GM12878 (cell line): ENCODE measurements around the gene AMBP. TPM values are rescaled to one million over a fixed set of nuclear protein-coding genes. Genes with fewer than 3 reads are reported as not detected.

Source experiments
- ATAC-seq: fragments of 200-7000 bp; cut with Tn5 transposase; 3 replicates; pipeline ENCODE4 v1.9.1; 2020; ENCODE audit warnings: mild to moderate bottlenecking, moderate library complexity
- BruUV-seq: library from RNA; stranded (reverse); fragments of 400-500 nt; replicated peaks from 2 replicates; lab custom pipeline; 2021; lab: Mats Ljungman, UMichigan
- CTCF ChIA-PET: fragments of 300-600 bp; sonication (Branson Sonifier 250); formaldehyde crosslinking; extraction: SDS; loops from one replicate; lab custom pipeline; 2021; ENCODE audit warnings: inconsistent platforms; lab: Yijun Ruan, JAX
- POLR2A ChIA-PET: fragments of 350-600 bp; formaldehyde crosslinking; extraction: SDS; loops from one replicate; lab custom pipeline; 2021; ENCODE audit warnings: inconsistent platforms; lab: Charles Lee
- RAD21 ChIA-PET: fragments of 300-600 bp; sonication (Branson Sonifier 250); formaldehyde crosslinking; loops from one replicate; lab custom pipeline; 2023; ENCODE audit warnings: antibody characterized with exemption; ENCODE audit not compliant: unreplicated experiment; lab: Charles Lee
- SMC1A ChIA-PET: fragments of 300-600 bp; sonication (Branson Sonifier 250); formaldehyde crosslinking; loops from one replicate; lab custom pipeline; 2023; ENCODE audit not compliant: unreplicated experiment, uncharacterized antibody; lab: Charles Lee
- DNase-seq: peaks from one replicate; pipeline ENCODE4 v3.0.0-alpha.2; 2011; ENCODE audit warnings: low read depth, low spot score
- FAIRE-seq: peaks from 3 replicates; lab custom pipeline; 2011; peaks lifted over from hg19 to GRCh38; lab: Jason Lieb, UNC
- H2AFZ ChIP-seq: 2 replicates; pipeline ENCODE4 v1.6.0; 2011; ENCODE audit warnings: low read depth, low read length, control low read depth; ENCODE audit not compliant: control insufficient read depth
- H3K27ac ChIP-seq: 2 replicates; pipeline ENCODE4 v1.5.1; 2011; ENCODE audit warnings: control low read depth; ENCODE audit not compliant: control insufficient read depth, insufficient read depth
- H3K27me3 ChIP-seq, 2 experiments: replicated peaks in 1 of 2; 2 replicates each; pipeline versions ENCODE4 v1.6.0 to v1.6.1; 2011; ENCODE audit warnings: low read length in 1 of 2; ENCODE audit not compliant: control insufficient read depth in 2 of 2, insufficient read depth in 2 of 2
- H3K36me3 ChIP-seq, 2 experiments: 2 replicates each; pipeline ENCODE4 v1.5.1; 2011; ENCODE audit warnings: low read length in 1 of 2; ENCODE audit not compliant: control insufficient read depth in 2 of 2, insufficient read depth in 2 of 2
- H3K4me1 ChIP-seq: 2 replicates; pipeline ENCODE4 v1.6.1; 2011; ENCODE audit warnings: mild to moderate bottlenecking, low read length, moderate library complexity, mixed read lengths; ENCODE audit not compliant: control insufficient read depth, insufficient read depth
- H3K4me2 ChIP-seq: 2 replicates; pipeline ENCODE4 v1.6.0; 2011; ENCODE audit warnings: control low read depth; ENCODE audit not compliant: control insufficient read depth, insufficient read depth
- H3K4me3 ChIP-seq: fragments of 200-600 bp; sonication (generic); 2 replicates; pipeline ENCODE4 v1.5.1; 2016
- H3K79me2 ChIP-seq: 2 replicates; pipeline ENCODE4 v1.6.0; 2011; ENCODE audit warnings: low read length; ENCODE audit not compliant: control insufficient read depth, insufficient read depth
- H3K9ac ChIP-seq: 2 replicates; pipeline ENCODE4 v1.8.0; 2011; ENCODE audit warnings: low read length, control low read depth, mixed read lengths; ENCODE audit not compliant: control insufficient read depth, insufficient read depth
- H3K9me3 ChIP-seq: replicated peaks from 3 replicates; pipeline ENCODE4 v1.5.1; 2011; ENCODE audit warnings: mild to moderate bottlenecking, low read length; ENCODE audit not compliant: control insufficient read depth, insufficient read depth
- H4K20me1 ChIP-seq: 2 replicates; pipeline ENCODE4 v1.6.0; 2011; ENCODE audit not compliant: control insufficient read depth, insufficient read depth
- ATF2 ChIP-seq: IDR thresholded peaks from 2 replicates; pipeline ENCODE4 v1.6.1; 2012; ENCODE audit warnings: low read length, inconsistent platforms
- BMI1 ChIP-seq: fragments of 450-650 bp; IDR thresholded peaks from 2 replicates; pipeline ENCODE4 v1.6.1; 2016; ENCODE audit warnings: mild to moderate bottlenecking, moderate library complexity, borderline replicate concordance
- CBX5 ChIP-seq: sonication (generic); IDR thresholded peaks from 2 replicates; pipeline ENCODE4 v1.6.1; 2016; ENCODE audit warnings: low read depth, moderate library complexity, mild to moderate bottlenecking, inconsistent platforms
- CTCF ChIP-seq, 3 experiments: IDR thresholded peaks in 2 of 3; conservative IDR thresholded peaks in 1 of 3; 2 replicates each; pipeline ENCODE4 v1.5.1; 2011; ENCODE audit warnings: low read depth in 3 of 3, low read length in 3 of 3, mild to moderate bottlenecking in 3 of 3, control low read depth in 2 of 3, moderate library complexity in 2 of 3, inconsistent platforms in 1 of 3, mixed read lengths in 1 of 3; ENCODE audit not compliant: control insufficient read depth in 2 of 3, insufficient read depth in 1 of 3; ENCODE audit errors: extremely low read depth in 1 of 3
- EZH2 ChIP-seq: IDR thresholded peaks from 2 replicates; pipeline ENCODE4 v1.6.1; 2012; ENCODE audit warnings: low read depth, mild to moderate bottlenecking, control low read depth, inconsistent platforms, low read length, borderline replicate concordance; ENCODE audit not compliant: control insufficient read depth
- MEF2A ChIP-seq: IDR thresholded peaks from 2 replicates; pipeline ENCODE4 v1.6.1; 2011; ENCODE audit warnings: low read depth, mild to moderate bottlenecking, low read length, moderate library complexity; ENCODE audit not compliant: insufficient read depth
- MTA2 ChIP-seq: fragments of 450-650 bp; IDR thresholded peaks from 2 replicates; pipeline ENCODE4 v1.6.1; 2016; ENCODE audit warnings: low read depth, mild to moderate bottlenecking, moderate library complexity
- MXI1 ChIP-seq: fragments of 150-350 bp; IDR thresholded peaks from 2 replicates; pipeline ENCODE4 v1.6.1; 2011; ENCODE audit warnings: low read depth, mild to moderate bottlenecking, inconsistent platforms, low read length, improper control_type of control experiment
- RAD51 ChIP-seq: fragments of 450-650 bp; IDR thresholded peaks from 2 replicates; pipeline ENCODE4 v1.6.1; 2016; ENCODE audit warnings: moderate library complexity, mild to moderate bottlenecking, inconsistent platforms
- RELA ChIP-seq: fragments of 450-650 bp; IDR thresholded peaks from 2 replicates; pipeline ENCODE4 v1.8.0; 2014; ENCODE audit warnings: borderline replicate concordance; ENCODE audit not compliant: partially characterized antibody
- SMAD5 ChIP-seq: IDR thresholded peaks from 2 replicates; pipeline ENCODE4 v1.6.1; 2016; ENCODE audit warnings: antibody characterized with exemption, low read depth
- TBL1XR1 ChIP-seq: IDR thresholded peaks from 2 replicates; pipeline ENCODE4 v1.6.1; 2012; ENCODE audit warnings: low read depth, low read length, improper control_type of control experiment
- TCF7 ChIP-seq: IDR thresholded peaks from 2 replicates; pipeline ENCODE4 v1.6.1; 2014; ENCODE audit warnings: antibody characterized with exemption, borderline replicate concordance
- WGBS: methylation state at CpG from one replicate; pipeline ENCODE4 v1.1.6; 2016; ENCODE audit warnings: low lambda C conversion rate; ENCODE audit not compliant: insufficient replicate concordance, insufficient coverage; ENCODE audit errors: missing lambda C conversion rate; 5-methylcytosine and 5-hydroxymethylcytosine counted together
- in situ Hi-C: fragments of 300-500 bp; cut with MboI; formaldehyde crosslinking; loops from 9 replicates; pipeline ENCODE4 v1.14.3; 2018; ENCODE audit warnings: mixed read lengths
- intact Hi-C: fragments of 100-400 bp; cut with micrococcal nuclease; formaldehyde crosslinking; loops from one replicate; pipeline ENCODE4 v1.14.2; 2022; ENCODE audit not compliant: unreplicated experiment
- polyA plus RNA-seq, 11 experiments: library from polyadenylated mRNA; depleted of rRNA in 4 of 11; unstranded in 6 of 11; stranded (reverse) in 5 of 11; fragments of >200 nt; fragmentation: Nextera tagmentation in 4 of 11; fragmentation: Illumina TruSeq in 1 of 11; extraction: Ambion mirVana in 4 of 11; extraction: Trizol in 1 of 11; gene quantifications; 1 replicate in 1 of 11; 2 replicates in 10 of 11; pipeline versions ENCODE4 v1.2.1 to v1.2.3, GENCODE V29; 2011 to 2016; ENCODE audit warnings: inconsistent platforms in 2 of 11, missing spikeins in 2 of 11, low read depth in 1 of 11
- total RNA-seq, 4 experiments: library from RNA; depleted of rRNA in 3 of 4; stranded (reverse); fragments of >200 nt in 3 of 4; fragmentation: Illumina TruSeq in 1 of 4; extraction: Trizol in 1 of 4; gene quantifications; 2 replicates each; pipeline versions ENCODE4 v1.2.1 to v1.2.3, GENCODE V29; 2013 to 2021
- TF ChIP-seq, protein P1 (sequence below): IDR thresholded peaks from 2 replicates; pipeline ENCODE4 v1.6.1; 2011; ENCODE audit warnings: low read depth, low read length, improper control_type of control experiment, borderline replicate concordance

Gene AMBP
- total and polyA plus RNA-seq, 10 of the 15 experiments (the other 5 are each of a cell fraction or from before 2014, with no cell fraction given) = 0.11 to 2.3 (median 0.18) TPM; not detected in 7

- Histone ChIP-seq H3K4me2 (no peak overlapping the region), H3K9me3 (no peaks in the 10 kb centered on the region; the same call in 2 of the 3 replicates), H3K4me1 (no peaks in the 10 kb centered on the region), H3K9ac (no peak overlapping the region), H3K27me3 (no peaks in the 10 kb centered on the region), H3K36me3 (no peaks in the 10 kb centered on the region), H3K79me2 (no peaks in the 10 kb centered on the region), H3K27ac (no peak overlapping the region), H2AFZ (no peak overlapping the region), H4K20me1 (no peaks in the 10 kb centered on the region), H3K4me3 (no peak overlapping the region)
- intact Hi-C loops = no loop called here
- in situ Hi-C loops = loop anchor here (25.0 kb wide), 1 partner anchor 563 kb away; the partner anchor contains the start of gene RGS3
- ChIA-PET SMC1A (no interaction called here), RAD21 (interaction anchor here (0.6 kb wide), 1 partner anchor 266 kb away, joined by 3 read pairs; no protein-coding TSS in a partner anchor), POLR2A (interaction anchor here (0.6 kb wide), 1 partner anchor 13 kb away, joined by 3 read pairs; no protein-coding TSS in a partner anchor), CTCF (no interaction called here)
- FAIRE-seq (no peak), ATAC-seq (no peak), DNase-seq (no peak)
- no TSS peak for BruUV-seq
- TF ChIP-seq CBX5 (no peak), SMAD5 (no peak), ATF2 (no peak), TBL1XR1 (no peak), EZH2 (no peak), CTCF (IDR thresholded peaks at IDR 0.05 in 2 of 3, conservative IDR thresholded peaks at IDR 0.05 in 1 of 3; ENCODE audit: control insufficient read depth in 2 of 3, extremely low read depth in 1 of 3, insufficient read depth in 1 of 3, low read depth in 3 of 3, low read length in 3 of 3) (no peak), MEF2A (no peak), TCF7 (no peak), BMI1 (no peak), RELA (no peak), RAD51 (no peak), MXI1 (no peak), MTA2 (no peak)
- TF ChIP-seq, protein P1, sequence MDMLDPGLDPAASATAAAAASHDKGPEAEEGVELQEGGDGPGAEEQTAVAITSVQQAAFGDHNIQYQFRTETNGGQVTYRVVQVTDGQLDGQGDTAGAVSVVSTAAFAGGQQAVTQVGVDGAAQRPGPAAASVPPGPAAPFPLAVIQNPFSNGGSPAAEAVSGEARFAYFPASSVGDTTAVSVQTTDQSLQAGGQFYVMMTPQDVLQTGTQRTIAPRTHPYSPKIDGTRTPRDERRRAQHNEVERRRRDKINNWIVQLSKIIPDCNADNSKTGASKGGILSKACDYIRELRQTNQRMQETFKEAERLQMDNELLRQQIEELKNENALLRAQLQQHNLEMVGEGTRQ = no peak
- 31% methylated on average over 3 of the region's 3 CpGs for whole genome bisulfite sequencing
Observed at GRCh38 chr9:114025196-114025753, 52.8 kb downstream of the AMBP start.
